ENCODE measurements around the gene NDUFB8.

DNA sequence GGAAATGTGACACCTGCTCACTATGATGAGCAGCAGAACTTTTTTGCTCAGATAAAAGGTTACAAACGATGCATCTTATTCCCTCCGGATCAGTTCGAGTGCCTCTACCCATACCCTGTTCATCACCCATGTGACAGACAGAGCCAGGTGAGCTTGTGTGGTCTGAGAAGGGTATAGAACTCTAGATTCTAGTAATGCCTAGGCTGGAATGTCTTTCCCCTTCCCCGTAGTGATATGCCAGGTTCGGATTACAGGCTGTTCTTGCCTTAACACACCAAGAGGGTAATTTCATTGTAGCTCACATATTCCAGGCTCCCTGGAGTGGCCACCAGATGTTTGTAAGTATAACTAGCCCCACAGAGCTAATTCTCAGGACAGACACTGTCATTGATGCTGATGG lies 15.3 kb upstream of the NDUFB8 start:
- no peak for TF ChIP-seq EZH2 (IDR thresholded peaks at IDR 0.05; ENCODE audit: borderline replicate concordance, low read length)
- TF ChIP-seq, protein P1, sequence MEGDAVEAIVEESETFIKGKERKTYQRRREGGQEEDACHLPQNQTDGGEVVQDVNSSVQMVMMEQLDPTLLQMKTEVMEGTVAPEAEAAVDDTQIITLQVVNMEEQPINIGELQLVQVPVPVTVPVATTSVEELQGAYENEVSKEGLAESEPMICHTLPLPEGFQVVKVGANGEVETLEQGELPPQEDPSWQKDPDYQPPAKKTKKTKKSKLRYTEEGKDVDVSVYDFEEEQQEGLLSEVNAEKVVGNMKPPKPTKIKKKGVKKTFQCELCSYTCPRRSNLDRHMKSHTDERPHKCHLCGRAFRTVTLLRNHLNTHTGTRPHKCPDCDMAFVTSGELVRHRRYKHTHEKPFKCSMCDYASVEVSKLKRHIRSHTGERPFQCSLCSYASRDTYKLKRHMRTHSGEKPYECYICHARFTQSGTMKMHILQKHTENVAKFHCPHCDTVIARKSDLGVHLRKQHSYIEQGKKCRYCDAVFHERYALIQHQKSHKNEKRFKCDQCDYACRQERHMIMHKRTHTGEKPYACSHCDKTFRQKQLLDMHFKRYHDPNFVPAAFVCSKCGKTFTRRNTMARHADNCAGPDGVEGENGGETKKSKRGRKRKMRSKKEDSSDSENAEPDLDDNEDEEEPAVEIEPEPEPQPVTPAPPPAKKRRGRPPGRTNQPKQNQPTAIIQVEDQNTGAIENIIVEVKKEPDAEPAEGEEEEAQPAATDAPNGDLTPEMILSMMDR (IDR thresholded peaks at IDR 0.05; ENCODE audit: low read length), result no peak

Measured in OCI-LY1 (cell line).